NCI-H2029 (cell line): ENCODE data around the gene TIGIT.

Experiments used
- DNase-seq: peaks from one replicate; lab custom pipeline; 2025; lab: John Stamatoyannopoulos, UW

TIGIT gene

DNA sequence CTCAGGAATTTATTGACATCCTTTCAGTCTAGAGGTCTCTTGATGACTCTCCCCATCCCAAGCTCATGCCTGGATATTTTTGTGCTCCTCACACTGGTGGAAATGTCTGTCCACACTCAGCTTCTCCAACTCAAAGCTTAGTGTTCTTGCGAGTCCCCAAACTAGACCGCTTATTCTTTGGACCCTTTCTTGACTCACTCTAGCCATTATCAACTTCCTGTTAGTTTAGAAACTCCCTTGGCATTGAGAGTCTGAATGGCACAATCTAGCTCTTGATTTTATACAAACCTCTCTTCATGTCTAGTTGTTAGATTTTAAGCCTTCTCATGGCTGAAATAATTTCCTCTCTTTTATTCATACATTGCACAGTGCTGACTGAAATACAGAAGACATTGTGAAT lies 19.6 kb downstream of the TIGIT start:
- DNase-seq: no peak

GRCh38 chr3:114314282-114314681 lies 20.5 kb downstream of the TIGIT start:
- DNase-seq: no peak

DNA sequence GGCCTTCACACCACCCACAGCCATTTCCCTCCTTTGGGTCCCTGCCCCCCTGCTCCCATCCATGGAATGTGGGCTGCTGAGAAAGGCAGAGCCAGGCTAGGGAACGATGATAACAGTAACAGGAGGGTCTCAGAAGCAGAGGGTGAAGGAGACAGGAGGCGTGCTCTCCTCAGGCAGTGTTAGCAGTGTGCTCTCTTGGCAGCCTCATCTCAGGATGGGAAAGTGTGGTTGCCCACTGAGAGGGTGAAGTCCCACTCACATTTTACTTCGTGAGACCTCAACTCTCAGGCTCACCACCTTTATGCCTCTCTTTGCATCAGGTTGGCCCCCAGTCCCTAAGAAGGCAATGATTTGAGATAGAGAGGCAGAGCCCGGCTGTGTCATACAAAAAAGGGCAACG lies 24.5 kb downstream of the TIGIT start:
- DNase-seq: no peak

- peak; percentile 93 for DNase-seq
Observed at GRCh38 chr3:114319453-114319852, 25.6 kb downstream of the TIGIT start.

GRCh38 chr3:114320246-114320645 lies 26.4 kb downstream of the TIGIT start:
- DNase-seq: no peak

GRCh38 chr3:114323546-114324254 lies 29.9 kb downstream of the TIGIT start:
- no peak for DNase-seq

- no peak for DNase-seq
Observed at GRCh38 chr3:114327665-114328064, 33.8 kb downstream of the TIGIT start.

DNA sequence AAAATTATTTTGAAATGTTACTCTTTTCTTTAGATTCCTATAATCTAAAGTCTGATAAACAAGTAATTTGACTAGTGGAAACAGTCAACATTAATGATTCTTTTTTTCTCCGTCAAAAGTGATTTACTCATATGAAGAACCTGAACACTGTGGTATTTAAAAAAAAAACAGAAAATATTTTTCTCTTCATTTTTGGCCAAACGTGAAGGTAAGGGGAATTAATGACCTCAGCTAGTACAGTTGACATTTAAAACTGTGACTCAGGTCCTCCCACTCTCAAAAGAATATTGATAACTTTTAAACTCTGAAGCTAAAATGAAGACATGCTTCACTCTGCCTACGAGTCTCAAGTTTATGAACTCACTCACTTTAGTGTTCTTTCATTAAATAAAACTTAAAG lies 34.5 kb downstream of the TIGIT start:
- DNase-seq: no peak

DNA sequence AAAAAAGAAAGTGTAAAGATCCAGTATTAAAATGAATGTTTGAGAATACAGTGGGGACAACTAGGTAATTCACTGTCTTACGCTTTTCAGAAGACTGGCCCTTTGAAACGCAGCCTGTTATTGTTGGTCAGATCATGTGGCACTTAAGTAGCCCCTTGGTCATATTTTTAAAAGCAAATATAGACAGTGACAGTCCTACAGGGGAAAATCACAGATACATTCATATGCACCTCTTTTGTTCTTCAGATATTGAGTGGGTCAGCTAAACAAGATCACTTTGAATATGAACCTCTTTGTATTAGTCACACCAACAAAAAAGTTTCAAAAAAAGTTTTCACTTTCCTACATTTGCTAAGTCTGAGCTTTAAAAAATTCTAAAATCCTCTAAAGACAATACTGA lies 36.0 kb downstream of the TIGIT start:
- DNase-seq: no peak

DNA sequence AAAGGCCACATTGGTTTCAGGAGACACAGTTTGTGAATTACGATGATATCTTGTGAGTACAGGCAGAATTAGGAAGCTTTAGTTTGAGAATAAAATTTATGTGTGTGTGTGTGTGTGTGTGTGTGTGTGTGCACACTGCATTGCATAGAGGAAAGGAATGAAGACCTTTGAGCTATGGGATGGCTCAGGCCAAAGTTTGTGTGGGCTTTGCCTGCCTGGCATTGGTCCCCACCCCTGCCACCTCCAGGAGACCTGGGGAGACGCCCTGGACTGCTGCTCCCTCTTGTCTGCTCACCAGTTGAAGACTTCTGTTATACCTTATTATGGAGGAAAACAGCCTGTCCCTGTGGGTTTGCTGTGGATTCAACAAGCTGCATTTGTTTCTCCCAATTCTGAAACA lies 37.2 kb downstream of the TIGIT start:
- DNase-seq: no peak

GRCh38 chr3:114331710-114332109 lies 37.9 kb downstream of the TIGIT start:
- DNase-seq: no peak

DNA sequence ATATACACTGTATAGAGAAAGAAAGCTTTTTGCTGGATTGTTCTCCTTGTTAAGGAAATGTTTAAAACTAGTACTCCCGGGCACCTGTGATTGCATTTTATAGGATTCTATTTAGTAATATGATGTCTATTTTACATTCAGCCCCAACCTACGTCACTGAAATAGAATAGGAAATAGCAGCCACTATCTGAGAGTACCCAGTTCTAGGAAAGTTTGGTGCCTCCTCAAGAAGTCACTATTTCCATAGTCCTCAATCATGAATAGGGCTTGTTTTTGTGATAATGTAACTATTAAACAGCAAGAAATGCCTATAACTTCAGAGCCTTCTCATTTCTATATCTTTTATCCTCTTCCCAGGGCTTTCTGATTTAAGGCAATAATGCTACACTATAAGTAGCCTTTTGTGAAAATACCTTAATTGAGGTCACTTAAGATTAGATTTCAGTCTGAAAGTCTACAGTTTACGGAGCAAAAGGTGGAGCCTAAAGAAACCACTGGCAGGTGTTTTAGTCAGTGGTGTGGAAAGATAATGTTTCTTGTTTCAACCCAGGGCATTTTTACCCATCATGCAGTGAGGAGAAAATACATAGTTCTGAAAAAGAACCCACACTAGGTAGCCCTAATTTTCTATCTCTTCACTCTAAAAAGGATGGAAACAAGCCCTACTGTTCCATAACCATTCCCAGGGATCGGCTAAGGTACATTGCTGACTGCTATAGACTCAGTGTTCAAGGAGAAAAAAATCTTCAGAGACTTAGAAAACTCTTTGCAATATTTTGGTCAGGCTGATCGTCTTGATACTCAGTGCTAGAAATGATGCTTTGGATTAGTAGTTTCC lies 38.7 kb downstream of the TIGIT start:
- DNase-seq: no peak

- DNase-seq: no peak
Observed at GRCh38 chr3:114333180-114333922, 39.5 kb downstream of the TIGIT start.

- no peak for DNase-seq
Observed at GRCh38 chr3:114333923-114334240, 40.1 kb downstream of the TIGIT start.

GRCh38 chr3:114336122-114336697 lies 42.4 kb downstream of the TIGIT start:
- DNase-seq: no peak

- DNase-seq: no peak
Observed at GRCh38 chr3:114336857-114337256, 43.0 kb downstream of the TIGIT start.

DNA sequence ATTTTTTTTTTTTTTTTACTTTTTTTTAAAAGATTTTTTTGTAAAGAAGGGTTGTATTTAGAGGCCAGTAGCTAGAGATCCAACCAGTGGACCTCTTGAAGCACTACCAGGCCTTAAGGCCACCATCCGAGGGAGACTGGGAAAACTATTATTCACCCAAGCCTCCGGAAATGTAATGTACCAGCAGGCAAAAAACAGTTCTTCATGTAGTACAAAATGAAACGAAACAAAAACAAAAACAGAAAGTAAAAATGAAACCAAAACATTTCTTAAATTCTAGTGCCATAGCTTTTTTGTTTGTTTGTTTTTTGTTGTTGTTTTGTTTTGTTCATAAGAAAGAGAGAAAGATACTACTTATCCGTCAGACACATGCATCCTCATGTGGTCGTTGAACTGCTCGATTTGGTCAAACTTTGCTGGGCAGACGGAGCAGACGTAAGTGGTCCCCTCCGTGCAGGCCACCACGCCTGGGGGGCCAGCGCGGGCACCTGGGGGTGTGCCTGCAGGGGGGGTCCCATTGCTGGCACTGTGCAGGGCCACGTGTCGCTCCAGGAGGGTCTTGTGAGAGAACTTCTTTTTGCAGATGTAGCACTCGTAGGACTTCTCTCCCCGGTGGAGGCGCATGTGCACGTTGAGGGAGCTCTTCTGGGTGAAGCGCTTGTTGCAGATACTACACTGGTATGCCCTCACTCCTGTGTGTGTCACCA lies 45.0 kb downstream of the TIGIT start:
- no peak for DNase-seq

DNA sequence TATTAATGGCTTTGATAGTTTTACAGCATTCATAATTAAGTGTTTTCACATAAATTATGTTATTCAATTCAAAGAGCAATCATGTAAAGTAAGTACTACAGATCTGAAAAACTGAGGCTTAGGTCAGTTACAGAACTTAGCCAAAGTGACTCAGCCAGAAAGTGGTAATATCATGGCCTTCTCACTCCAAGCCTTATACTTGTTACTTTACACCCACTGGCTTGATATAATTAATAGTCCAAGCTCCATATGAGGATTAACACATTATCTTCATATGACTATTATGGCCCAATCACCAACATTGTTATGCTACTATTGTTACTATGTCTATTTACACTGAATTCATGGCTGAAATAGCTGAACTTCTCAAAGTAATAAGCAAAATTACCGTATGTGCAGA lies 50.7 kb downstream of the TIGIT start:
- DNase-seq: no peak

GRCh38 chr3:114350271-114350670 lies 56.4 kb downstream of the TIGIT start:
- DNase-seq: no peak

DNA sequence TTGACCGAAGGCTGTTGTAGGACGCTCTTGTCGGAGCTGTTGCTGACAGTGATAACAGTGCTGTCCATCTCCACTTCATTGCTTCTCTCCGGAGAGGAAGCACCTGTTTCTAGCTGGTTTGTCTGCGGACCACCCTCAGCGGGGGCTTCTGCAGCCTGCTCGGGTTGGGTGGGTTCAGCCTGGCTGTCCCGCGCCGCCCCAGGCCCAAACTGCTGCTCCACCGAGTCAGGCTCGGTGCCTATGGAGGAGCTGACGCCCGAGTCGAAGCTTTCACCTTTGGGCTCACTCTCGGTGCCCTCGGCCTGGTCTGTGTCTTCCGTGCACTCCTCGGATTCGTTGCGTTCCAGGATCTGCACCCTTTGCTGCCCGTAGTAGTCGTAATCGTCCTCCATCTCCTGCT lies 56.9 kb downstream of the TIGIT start:
- no peak for DNase-seq

- no peak for DNase-seq
Observed at GRCh38 chr3:114351123-114351821, 57.4 kb downstream of the TIGIT start.

DNA sequence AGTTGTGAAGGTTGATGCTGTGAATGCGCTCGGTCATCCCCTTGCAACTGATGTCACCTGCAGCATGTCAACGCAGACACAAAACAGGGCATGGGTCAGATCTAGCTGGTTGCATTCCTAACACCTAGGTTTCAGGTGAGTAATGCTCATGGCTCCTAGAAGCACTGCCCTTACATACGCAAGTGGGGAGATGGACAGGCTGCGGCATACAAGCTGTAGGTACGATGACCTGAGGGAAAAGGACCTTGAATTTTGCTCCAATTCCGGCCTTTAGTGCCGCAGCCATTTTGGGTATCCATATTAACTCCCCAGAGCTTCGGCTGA lies 58.0 kb downstream of the TIGIT start:
- no peak for DNase-seq
